Prostate gland (tissue), 2 donors: ENCODE results near the gene TANC1.

Experiments
- CTCF ChIP-seq, 4 experiments: fragments of 200-600 bp in 2 of 4; fragments of 450-650 bp in 2 of 4; sonication (generic) in 2 of 4; IDR thresholded peaks; 1 replicate in 3 of 4; 2 replicates in 1 of 4; pipeline ENCODE4 v1.5.1; 2016 to 2019; ENCODE audit warnings: antibody characterized with exemption in 4 of 4, mild to moderate bottlenecking in 2 of 4, moderate library complexity in 2 of 4
- POLR2A ChIP-seq: fragments of 450-650 bp; IDR thresholded peaks from one replicate; pipeline ENCODE4 v1.6.1; 2016; ENCODE audit warnings: antibody characterized with exemption, mild to moderate bottlenecking
- POLR2AphosphoS5 ChIP-seq: sonication (generic); formaldehyde crosslinking; IDR thresholded peaks from one replicate; pipeline ENCODE4 v1.6.1; 2017; ENCODE audit warnings: antibody characterized with exemption

GRCh38 chr2:159227467-159227866, 259.0 kb downstream of the TANC1 start:
- TF ChIP-seq CTCF (IDR thresholded peaks at IDR 0.05) (no peak), POLR2A (no peak), POLR2AphosphoS5 (no peak)
